IPS-18a (cell line): ENCODE measurements around the gene THADA.

Source experiments
- H3K27ac ChIP-seq: one replicate; pipeline ENCODE4 v1.5.1; 2013; ENCODE audit warnings: low read length
- H3K27me3 ChIP-seq: one replicate; pipeline ENCODE4 v1.6.1; 2013; ENCODE audit warnings: mild to moderate bottlenecking, low read length; ENCODE audit not compliant: control insufficient read depth, insufficient read depth
- H3K36me3 ChIP-seq: one replicate; pipeline ENCODE4 v1.6.1; 2013; ENCODE audit warnings: low read depth, low read length; ENCODE audit not compliant: control insufficient read depth
- H3K4me1 ChIP-seq: one replicate; pipeline ENCODE4 v1.6.1; 2013; ENCODE audit warnings: low read depth, low read length; ENCODE audit not compliant: control insufficient read depth
- H3K4me3 ChIP-seq: one replicate; pipeline ENCODE4 v1.5.1; 2013; ENCODE audit warnings: low read length
- H3K9ac ChIP-seq: one replicate; pipeline ENCODE4 v1.6.1; 2013; ENCODE audit warnings: mild to moderate bottlenecking, low read length, moderate library complexity
- H3K9me3 ChIP-seq: one replicate; pipeline ENCODE4 v1.6.1; 2013; ENCODE audit warnings: low read depth, low read length; ENCODE audit not compliant: control insufficient read depth

THADA gene

GRCh38 chr2:43593254-43593653 lies 2.6 kb downstream of the THADA start:
- H3K27me3 ChIP-seq: no peaks in the 10 kb centered on the region
- peaks cover 3% of the 10 kb centered on the region for H3K4me1 ChIP-seq
- no peak overlapping the region for H3K9ac ChIP-seq
- H3K27ac ChIP-seq: no peak overlapping the region
- H3K4me3 ChIP-seq: no peak overlapping the region
- no peaks in the 10 kb centered on the region for H3K9me3 ChIP-seq
- peaks cover 22% of the 10 kb centered on the region for H3K36me3 ChIP-seq

- Histone ChIP-seq H3K27me3 (no peaks in the 10 kb centered on the region), H3K9me3 (no peaks in the 10 kb centered on the region), H3K4me1 (peaks cover 3% of the 10 kb centered on the region), H3K27ac (no peak overlapping the region), H3K36me3 (peaks cover 27% of the 10 kb centered on the region), H3K4me3 (no peak overlapping the region), H3K9ac (no peak overlapping the region)
Observed at GRCh38 chr2:43592443-43592842, 3.4 kb downstream of the THADA start.

DNA sequence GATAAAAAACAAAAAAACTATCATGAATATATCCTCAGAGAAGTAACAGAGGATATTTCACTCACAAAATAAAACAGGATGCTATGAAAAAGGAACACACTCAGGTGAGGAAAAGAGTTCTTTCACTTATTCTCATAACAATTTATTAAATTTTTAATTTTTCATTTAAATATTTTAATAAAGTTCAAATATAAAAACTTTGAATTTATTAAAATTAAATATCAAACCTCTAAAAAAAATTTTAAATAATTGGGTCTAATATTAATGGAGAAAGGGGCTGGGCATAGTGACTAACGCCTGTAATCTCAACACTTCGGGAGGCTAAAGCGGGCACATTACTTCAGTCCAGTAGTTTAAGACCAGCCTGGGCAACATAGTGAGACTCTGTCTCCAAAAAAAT lies 10.1 kb downstream of the THADA start:
- Histone ChIP-seq H3K36me3 (peaks cover 64% of the 10 kb centered on the region), H3K4me3 (no peak overlapping the region), H3K27ac (no peak overlapping the region), H3K9me3 (no peaks in the 10 kb centered on the region), H3K4me1 (no peaks in the 10 kb centered on the region), H3K27me3 (no peaks in the 10 kb centered on the region), H3K9ac (no peak overlapping the region)

DNA sequence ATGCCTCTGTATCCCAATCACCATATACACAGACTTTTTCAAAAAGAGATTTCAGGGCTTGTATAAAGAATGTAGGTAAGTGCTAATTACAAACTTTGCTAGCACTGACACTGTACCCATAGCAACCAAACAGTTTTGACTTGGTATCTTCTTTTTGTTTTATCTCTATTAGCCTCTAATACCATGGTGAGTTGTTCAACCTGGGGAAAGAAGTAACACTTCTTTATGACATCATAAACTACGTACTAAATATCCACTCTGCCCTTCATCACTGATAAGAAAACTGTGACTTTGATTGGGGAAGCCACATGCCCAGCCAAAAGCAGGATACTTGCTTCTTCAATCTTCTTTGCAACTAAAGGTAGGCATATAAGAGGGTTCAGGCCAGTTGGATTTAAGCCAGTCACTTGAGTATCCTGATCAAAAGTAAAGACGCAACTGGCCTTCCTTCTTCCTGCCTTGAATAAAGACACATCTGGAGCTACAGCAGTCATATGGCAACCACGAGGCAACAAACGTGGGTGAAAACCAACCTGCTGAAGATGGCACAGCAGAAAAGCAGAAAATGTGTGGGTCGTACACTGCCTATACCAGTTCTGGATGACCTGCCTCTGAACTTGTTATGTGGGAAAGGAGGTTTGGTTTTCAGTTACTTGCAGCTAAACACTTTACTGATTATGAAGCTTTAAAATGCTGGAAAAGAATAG lies 16.4 kb downstream of the THADA start:
- Histone ChIP-seq H3K4me1 (no peaks in the 10 kb centered on the region), H3K27me3 (no peaks in the 10 kb centered on the region), H3K36me3 (peaks cover 44% of the 10 kb centered on the region), H3K9ac (no peak overlapping the region), H3K9me3 (no peaks in the 10 kb centered on the region), H3K27ac (no peak overlapping the region), H3K4me3 (no peak overlapping the region)

- H3K4me1 ChIP-seq: no peaks in the 10 kb centered on the region
- peaks cover 50% of the 10 kb centered on the region for H3K36me3 ChIP-seq
- no peak overlapping the region for H3K4me3 ChIP-seq
- no peaks in the 10 kb centered on the region for H3K27me3 ChIP-seq
- no peak overlapping the region for H3K27ac ChIP-seq
- H3K9me3 ChIP-seq: no peaks in the 10 kb centered on the region
- H3K9ac ChIP-seq: no peak overlapping the region
Observed at GRCh38 chr2:43576981-43577892, 18.6 kb downstream of the THADA start.

- Histone ChIP-seq H3K27me3 (no peaks in the 10 kb centered on the region), H3K36me3 (peaks cover 58% of the 10 kb centered on the region), H3K27ac (no peak overlapping the region), H3K4me1 (no peaks in the 10 kb centered on the region), H3K9me3 (no peaks in the 10 kb centered on the region), H3K4me3 (no peak overlapping the region), H3K9ac (no peak overlapping the region)
Observed at GRCh38 chr2:43572244-43572643, 23.6 kb downstream of the THADA start.

GRCh38 chr2:43569921-43570320 lies 25.9 kb downstream of the THADA start:
- H3K9ac ChIP-seq: no peak overlapping the region
- H3K27me3 ChIP-seq: no peaks in the 10 kb centered on the region
- peaks cover 51% of the 10 kb centered on the region for H3K36me3 ChIP-seq
- H3K27ac ChIP-seq: no peak overlapping the region
- no peaks in the 10 kb centered on the region for H3K9me3 ChIP-seq
- no peaks in the 10 kb centered on the region for H3K4me1 ChIP-seq
- H3K4me3 ChIP-seq: no peak overlapping the region

DNA sequence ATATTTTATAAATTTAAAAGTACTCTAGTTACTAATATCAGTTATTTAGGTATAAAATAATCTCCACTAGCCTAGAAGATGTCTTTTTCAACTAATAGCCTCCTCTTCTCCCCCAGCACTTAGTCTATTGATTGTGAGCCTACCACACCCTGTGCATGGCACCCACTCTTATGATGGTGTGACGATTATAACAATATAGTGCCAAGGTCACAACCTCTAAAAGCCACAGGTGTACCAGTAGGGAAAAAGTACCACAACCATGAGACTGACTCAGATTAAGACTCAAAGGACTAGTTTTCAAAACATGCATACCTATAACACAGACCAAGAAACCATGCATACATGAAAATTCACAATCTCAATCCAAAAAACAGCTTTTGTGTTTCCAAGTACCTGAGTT lies 27.6 kb downstream of the THADA start:
- peaks cover 41% of the 10 kb centered on the region for H3K36me3 ChIP-seq
- no peaks in the 10 kb centered on the region for H3K4me1 ChIP-seq
- no peaks in the 10 kb centered on the region for H3K9me3 ChIP-seq
- no peak overlapping the region for H3K4me3 ChIP-seq
- no peaks in the 10 kb centered on the region for H3K27me3 ChIP-seq
- H3K9ac ChIP-seq: no peak overlapping the region
- H3K27ac ChIP-seq: no peak overlapping the region

DNA sequence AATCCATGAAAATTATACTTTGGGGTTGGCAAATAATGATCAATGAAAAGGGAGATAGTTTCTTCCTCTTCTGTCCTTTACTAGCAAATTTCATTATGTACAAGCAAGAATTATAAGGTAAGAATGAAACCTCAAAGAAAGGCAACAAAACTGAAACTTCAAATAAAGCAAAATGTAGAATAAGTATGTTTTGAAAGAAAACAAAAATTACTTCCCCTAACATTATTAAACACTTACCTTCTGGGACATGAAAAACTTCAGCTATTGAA lies 29.4 kb downstream of the THADA start:
- Histone ChIP-seq H3K9ac (no peak overlapping the region), H3K27me3 (no peaks in the 10 kb centered on the region), H3K4me3 (no peak overlapping the region), H3K36me3 (peaks cover 37% of the 10 kb centered on the region), H3K9me3 (no peaks in the 10 kb centered on the region), H3K27ac (no peak overlapping the region), H3K4me1 (no peaks in the 10 kb centered on the region)

DNA sequence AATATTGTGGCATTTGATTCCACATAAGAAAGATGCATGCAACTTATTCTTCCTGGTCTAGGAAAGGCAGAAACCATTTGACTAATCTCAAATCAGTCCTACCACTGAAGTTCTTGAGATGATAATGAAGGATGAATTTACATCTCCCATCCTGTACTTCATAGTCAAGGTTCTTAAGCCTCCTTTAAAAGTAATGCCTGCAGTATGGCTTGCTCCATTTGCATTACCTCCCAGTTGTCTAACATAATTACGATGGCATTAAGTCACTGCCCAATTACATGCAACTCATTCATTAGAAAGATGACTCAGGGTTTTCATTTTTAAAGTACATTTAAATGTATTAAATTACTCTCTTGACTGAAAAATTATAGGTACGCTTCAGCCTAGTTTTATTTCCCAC lies 32.2 kb downstream of the THADA start:
- Histone ChIP-seq H3K9ac (no peak overlapping the region), H3K36me3 (peaks cover 20% of the 10 kb centered on the region), H3K27ac (no peak overlapping the region)

GRCh38 chr2:43560231-43560547 lies 35.6 kb downstream of the THADA start:
- Histone ChIP-seq H3K36me3 (peaks cover 30% of the 10 kb centered on the region), H3K4me1 (no peaks in the 10 kb centered on the region), H3K9me3 (no peaks in the 10 kb centered on the region), H3K27me3 (no peaks in the 10 kb centered on the region), H3K4me3 (no peak overlapping the region), H3K9ac (no peak overlapping the region), H3K27ac (no peak overlapping the region)

More for the DNA sequence above, 32.2 kb downstream of the THADA start:
- Histone ChIP-seq H3K27me3 (no peaks in the 10 kb centered on the region), H3K4me3 (no peak overlapping the region), H3K4me1 (no peaks in the 10 kb centered on the region), H3K9me3 (no peaks in the 10 kb centered on the region)
